A549 (cell line): ENCODE results near the gene SEMA3C. TPM values are rescaled to one million over a fixed set of nuclear protein-coding genes. Genes with fewer than 3 reads are reported as not detected.
A peak's percentile ranks its signal among the peaks of the same experiment; 100 is the strongest.

Experiments
- ATAC-seq, 2 experiments: fragments of 200-7000 bp in 1 of 2; fragments of >200 bp in 1 of 2; cut with Nextera tagmentation in 1 of 2; cut with Tn5 transposase in 1 of 2; 3 replicates each; pipeline versions ENCODE4 v1.8.0 to v1.9.1; 2018 to 2020; ENCODE audit warnings: mild to moderate bottlenecking in 1 of 2, moderate library complexity in 1 of 2
- CTCF ChIA-PET: fragments of 300-600 bp; sonication (Branson Sonifier 250); formaldehyde crosslinking; extraction: SDS; loops from one replicate; lab custom pipeline; 2021; ENCODE audit warnings: antibody characterized with exemption, inconsistent platforms; lab: Yijun Ruan, JAX
- POLR2A ChIA-PET: fragments of 350-600 bp; formaldehyde crosslinking; extraction: SDS; loops from one replicate; lab custom pipeline; 2021; ENCODE audit warnings: antibody characterized with exemption, inconsistent platforms; lab: Yijun Ruan, JAX
- DNase-seq, 2 experiments: peaks; one replicate each; pipeline versions ENCODE4 v3.0.0 to v3.0.0-alpha.2; 2011 to 2016; ENCODE audit warnings: low read depth in 1 of 2, low spot score in 1 of 2
- FAIRE-seq: peaks from 2 replicates; lab custom pipeline; 2011; peaks lifted over from hg19 to GRCh38; lab: Jason Lieb, UNC
- H3K27ac ChIP-seq, 2 experiments: fragments of >200 bp; sonication (Bioruptor Twin); formaldehyde crosslinking; 3 replicates each; pipeline ENCODE4 v1.5.1; 2016 to 2017
- H3K4me1 ChIP-seq: fragments of >200 bp; sonication (Bioruptor Twin); formaldehyde crosslinking; 3 replicates; pipeline ENCODE4 v1.6.1; 2016
- H3K4me2 ChIP-seq: fragments of >200 bp; sonication (Bioruptor Twin); formaldehyde crosslinking; 3 replicates; pipeline ENCODE4 v1.6.1; 2016
- H3K4me3 ChIP-seq: fragments of >200 bp; sonication (Bioruptor Twin); formaldehyde crosslinking; 3 replicates; pipeline ENCODE4 v1.5.1; 2016
- H3K9me3 ChIP-seq: fragments of >200 bp; sonication (Bioruptor Twin); formaldehyde crosslinking; 3 replicates; pipeline ENCODE4 v1.6.1; 2016
- BHLHE40 ChIP-seq: IDR thresholded peaks from 2 replicates; pipeline ENCODE4 v1.6.1; 2012; ENCODE audit warnings: low read depth, low read length, inconsistent platforms
- CBX2 ChIP-seq: fragments of 200-600 bp; sonication (generic); IDR thresholded peaks from 2 replicates; pipeline ENCODE4 v1.6.1; 2016; ENCODE audit warnings: low read depth, mild to moderate bottlenecking, borderline replicate concordance
- CEBPB ChIP-seq, 2 experiments: fragments of >200 bp in 1 of 2; sonication (Bioruptor Twin) in 1 of 2; formaldehyde crosslinking in 1 of 2; IDR thresholded peaks; 2 replicates each; pipeline ENCODE4 v1.6.1; 2012 to 2016
- CHD4 ChIP-seq: fragments of 200-600 bp; sonication (generic); IDR thresholded peaks from 2 replicates; pipeline ENCODE4 v1.6.1; 2016; ENCODE audit warnings: antibody characterized with exemption, mild to moderate bottlenecking, borderline replicate concordance
- EHF ChIP-seq: fragments of 250-450 bp; sonication (Bioruptor Pico); IDR thresholded peaks from 2 replicates; pipeline ENCODE4 v1.5.0; 2020; ENCODE audit warnings: mild to moderate bottlenecking
- EHMT2 ChIP-seq: fragments of 200-600 bp; sonication (generic); IDR thresholded peaks from 2 replicates; pipeline ENCODE4 v1.6.1; 2016; ENCODE audit warnings: antibody characterized with exemption, low read depth, mild to moderate bottlenecking, moderate library complexity
- EP300 ChIP-seq, 2 experiments: fragments of >200 bp; sonication (Bioruptor Twin); formaldehyde crosslinking; IDR thresholded peaks; 2 replicates in 1 of 2; 3 replicates in 1 of 2; pipeline ENCODE4 v1.6.1; 2016 to 2017
- FOSB ChIP-seq: fragments of 250-450 bp; sonication (Bioruptor Pico); IDR thresholded peaks from 2 replicates; pipeline ENCODE4 v1.5.0; 2020; ENCODE audit warnings: mild to moderate bottlenecking, moderate library complexity
- HOXA7 ChIP-seq: fragments of 250-450 bp; sonication (Bioruptor Pico); IDR thresholded peaks from 2 replicates; pipeline ENCODE4 v1.5.0; 2020; ENCODE audit warnings: mild to moderate bottlenecking, moderate library complexity
- HOXB5 ChIP-seq: fragments of 250-450 bp; sonication (Bioruptor Pico); IDR thresholded peaks from 2 replicates; pipeline ENCODE4 v1.5.0; 2020; ENCODE audit warnings: mild to moderate bottlenecking, moderate library complexity
- JUN ChIP-seq, 2 experiments: fragments of >200 bp; sonication (Bioruptor Twin); formaldehyde crosslinking; IDR thresholded peaks; 2 replicates in 1 of 2; 3 replicates in 1 of 2; pipeline ENCODE4 v1.6.1; 2016 to 2017
- KDM1A ChIP-seq: fragments of 200-600 bp; sonication (generic); IDR thresholded peaks from 2 replicates; pipeline ENCODE4 v1.6.1; 2016; ENCODE audit warnings: low read depth, mild to moderate bottlenecking
- MAFK ChIP-seq: fragments of 450-650 bp; IDR thresholded peaks from 2 replicates; pipeline ENCODE4 v1.6.1; 2014; ENCODE audit not compliant: partially characterized antibody
- NFE2L2 ChIP-seq: fragments of 150-350 bp; conservative IDR thresholded peaks from 2 replicates; pipeline ENCODE4 v1.6.1; 2014; ENCODE audit warnings: low read length
- NR3C1 ChIP-seq: fragments of >200 bp; sonication (Bioruptor Twin); formaldehyde crosslinking; IDR thresholded peaks from 3 replicates; pipeline ENCODE4 v1.6.1; 2017
- PBX3 ChIP-seq: IDR thresholded peaks from 2 replicates; pipeline ENCODE4 v1.6.1; 2012
- PHF8 ChIP-seq: fragments of 200-600 bp; sonication (generic); IDR thresholded peaks from 2 replicates; pipeline ENCODE4 v1.6.1; 2016; ENCODE audit warnings: low read depth, mild to moderate bottlenecking, antibody characterized with exemption, moderate library complexity, borderline replicate concordance
- POLR2A ChIP-seq: IDR thresholded peaks from 2 replicates; pipeline ENCODE4 v1.6.1; 2012; ENCODE audit warnings: mild to moderate bottlenecking, low read length
- RARB ChIP-seq: fragments of 250-450 bp; sonication (Bioruptor Pico); IDR thresholded peaks from 2 replicates; pipeline ENCODE4 v1.8.0; 2021; ENCODE audit warnings: mild to moderate bottlenecking, moderate library complexity
- RNF2 ChIP-seq: fragments of 200-600 bp; sonication (generic); IDR thresholded peaks from 2 replicates; pipeline ENCODE4 v1.6.1; 2016; ENCODE audit warnings: low read depth, mild to moderate bottlenecking, antibody characterized with exemption, moderate library complexity, borderline replicate concordance
- SMC3 ChIP-seq: fragments of >200 bp; sonication (Bioruptor Twin); formaldehyde crosslinking; IDR thresholded peaks from 3 replicates; pipeline ENCODE4 v1.6.1; 2018; ENCODE audit warnings: inconsistent platforms
- SREBF2 ChIP-seq: fragments of 450-650 bp; IDR thresholded peaks from 2 replicates; pipeline ENCODE4 v1.6.1; 2014; ENCODE audit warnings: mild to moderate bottlenecking, moderate library complexity
- TFCP2L1 ChIP-seq: fragments of 250-450 bp; sonication (Bioruptor Pico); IDR thresholded peaks from 2 replicates; pipeline ENCODE4 v1.5.0; 2021; ENCODE audit warnings: mild to moderate bottlenecking
- TP53 ChIP-seq: fragments of 250-450 bp; sonication (Bioruptor Pico); IDR thresholded peaks from 2 replicates; pipeline ENCODE4 v1.5.0; 2021; ENCODE audit warnings: mild to moderate bottlenecking, moderate library complexity
- ZNF302 ChIP-seq: fragments of 250-450 bp; sonication (Bioruptor Pico); IDR thresholded peaks from 2 replicates; pipeline ENCODE4 v1.9.0; 2021; ENCODE audit warnings: inconsistent platforms, mild to moderate bottlenecking, moderate library complexity
- WGBS: methylation state at CpG from one replicate; pipeline ENCODE4 v1.1.6; 2017; ENCODE audit errors: missing lambda C conversion rate; 5-methylcytosine and 5-hydroxymethylcytosine counted together
- polyA plus RNA-seq, 4 experiments: library from polyadenylated mRNA; depleted of rRNA in 3 of 4; stranded (reverse); fragments of >200 nt; fragmentation: RNase III in 1 of 4; extraction: RNeasy Plus Mini Kit Qiagen cat#74134 plus additional on column Dnase treatment in 1 of 4; gene quantifications; 2 replicates in 3 of 4; 3 replicates in 1 of 4; pipeline ENCODE4 v1.2.3, GENCODE V29; 2011 to 2017
- TF ChIP-seq, protein P1 (sequence below): IDR thresholded peaks from 2 replicates; pipeline ENCODE4 v1.6.1; 2012; ENCODE audit warnings: low read depth, borderline replicate concordance
- TF ChIP-seq, protein P2 (sequence below): fragments of >200 bp; sonication (Bioruptor Twin); formaldehyde crosslinking; IDR thresholded peaks from 3 replicates; pipeline ENCODE4 v1.5.1; 2016
- TF ChIP-seq, protein P3 (sequence below): fragments of >200 bp; sonication (Bioruptor Twin); formaldehyde crosslinking; IDR thresholded peaks from 2 replicates; pipeline ENCODE4 v1.6.1; 2016
- TF ChIP-seq, protein P4 (sequence below): fragments of 250-450 bp; sonication (Bioruptor Pico); IDR thresholded peaks from 2 replicates; pipeline ENCODE4 v1.5.0; 2021; ENCODE audit warnings: mild to moderate bottlenecking, moderate library complexity, borderline replicate concordance

SEMA3C gene
- polyA plus RNA-seq, 2 of the 4 experiments (the other 2 are of a cell fraction), result 78.1 to 212 TPM

GRCh38 chr7:80725181-80725611 is 193.7 kb downstream of the SEMA3C start:
- DNase-seq (no peak), ATAC-seq (no peak), FAIRE-seq (peak; percentile 73)
- TF ChIP-seq PHF8, result no peak
- no peak for TF ChIP-seq CBX2
- no peak for TF ChIP-seq SMC3
- TF ChIP-seq EHMT2, result no peak
- TF ChIP-seq, protein P1, sequence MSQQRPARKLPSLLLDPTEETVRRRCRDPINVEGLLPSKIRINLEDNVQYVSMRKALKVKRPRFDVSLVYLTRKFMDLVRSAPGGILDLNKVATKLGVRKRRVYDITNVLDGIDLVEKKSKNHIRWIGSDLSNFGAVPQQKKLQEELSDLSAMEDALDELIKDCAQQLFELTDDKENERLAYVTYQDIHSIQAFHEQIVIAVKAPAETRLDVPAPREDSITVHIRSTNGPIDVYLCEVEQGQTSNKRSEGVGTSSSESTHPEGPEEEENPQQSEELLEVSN, result no peak
- TF ChIP-seq, protein P2, sequence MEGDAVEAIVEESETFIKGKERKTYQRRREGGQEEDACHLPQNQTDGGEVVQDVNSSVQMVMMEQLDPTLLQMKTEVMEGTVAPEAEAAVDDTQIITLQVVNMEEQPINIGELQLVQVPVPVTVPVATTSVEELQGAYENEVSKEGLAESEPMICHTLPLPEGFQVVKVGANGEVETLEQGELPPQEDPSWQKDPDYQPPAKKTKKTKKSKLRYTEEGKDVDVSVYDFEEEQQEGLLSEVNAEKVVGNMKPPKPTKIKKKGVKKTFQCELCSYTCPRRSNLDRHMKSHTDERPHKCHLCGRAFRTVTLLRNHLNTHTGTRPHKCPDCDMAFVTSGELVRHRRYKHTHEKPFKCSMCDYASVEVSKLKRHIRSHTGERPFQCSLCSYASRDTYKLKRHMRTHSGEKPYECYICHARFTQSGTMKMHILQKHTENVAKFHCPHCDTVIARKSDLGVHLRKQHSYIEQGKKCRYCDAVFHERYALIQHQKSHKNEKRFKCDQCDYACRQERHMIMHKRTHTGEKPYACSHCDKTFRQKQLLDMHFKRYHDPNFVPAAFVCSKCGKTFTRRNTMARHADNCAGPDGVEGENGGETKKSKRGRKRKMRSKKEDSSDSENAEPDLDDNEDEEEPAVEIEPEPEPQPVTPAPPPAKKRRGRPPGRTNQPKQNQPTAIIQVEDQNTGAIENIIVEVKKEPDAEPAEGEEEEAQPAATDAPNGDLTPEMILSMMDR, result no peak
- no peak for TF ChIP-seq HOXB5 (CRISPR knock-in tag)
- no peak for TF ChIP-seq JUN (IDR thresholded peaks at IDR 0.05)
- H3K27ac ChIP-seq, result peak overlapping the region; percentile 96 to 98
- ChIA-PET POLR2A (no interaction called here), CTCF (interaction anchor here (1.0 kb wide), 1 partner anchor 10 kb away, joined by 3 read pairs; no protein-coding TSS in a partner anchor)
- no peak overlapping the region for H3K4me2 ChIP-seq
- WGBS, result 83% methylated on average over 4 of the region's 4 CpGs
- peaks cover 56% of the 10 kb centered on the region for H3K4me1 ChIP-seq
- no peaks in the 10 kb centered on the region for H3K9me3 ChIP-seq
- H3K4me3 ChIP-seq, result no peak overlapping the region

DNA sequence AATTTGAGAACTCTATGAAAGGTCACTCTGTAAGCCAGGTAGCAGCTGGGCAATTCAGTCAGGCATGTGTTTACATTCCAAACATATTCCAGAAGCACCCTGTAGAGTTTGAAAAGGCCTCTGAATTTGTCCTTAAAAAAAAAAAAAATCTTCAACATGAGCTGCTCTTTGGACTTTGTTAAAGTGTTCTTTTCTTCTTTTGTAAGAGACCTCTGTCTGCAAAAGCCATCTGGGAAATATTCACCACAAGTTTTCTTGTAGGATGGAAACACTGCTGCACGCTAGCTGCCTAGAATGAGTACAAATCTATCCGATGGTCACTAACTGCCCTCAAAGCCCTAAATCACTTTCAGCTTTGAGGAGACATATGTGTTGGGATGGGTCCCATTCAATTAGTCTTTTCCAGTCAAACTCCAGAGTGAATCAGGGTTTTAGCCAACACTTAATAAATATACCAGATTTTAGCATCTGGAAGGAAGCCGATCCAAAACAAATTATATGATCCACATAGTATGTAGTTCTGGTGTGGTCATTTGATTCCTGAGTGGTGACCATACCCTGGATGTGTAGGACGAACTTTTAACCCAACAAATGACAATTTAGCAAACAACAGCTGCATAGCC is 194.5 kb downstream of the SEMA3C start:
- Histone ChIP-seq H3K27ac (peak overlapping the region; percentile 96 to 98), H3K4me1 (peaks cover 53% of the 10 kb centered on the region), H3K4me2 (peak overlapping the region; percentile 80), H3K4me3 (no peak overlapping the region), H3K9me3 (0 out of 3 replicates have a peak, but pooled peaks cover under 1% of the 10 kb centered on the region)
- TF ChIP-seq CHD4, result no peak
- no peak for TF ChIP-seq PHF8
- TF ChIP-seq BHLHE40, result no peak
- TF ChIP-seq SREBF2, result no peak
- no peak for TF ChIP-seq CEBPB (IDR thresholded peaks at IDR 0.05)
- no peak for TF ChIP-seq CBX2
- TF ChIP-seq ZNF302 (CRISPR knock-in tag), result no peak
- TF ChIP-seq PBX3, result no peak
- TF ChIP-seq, protein P3, sequence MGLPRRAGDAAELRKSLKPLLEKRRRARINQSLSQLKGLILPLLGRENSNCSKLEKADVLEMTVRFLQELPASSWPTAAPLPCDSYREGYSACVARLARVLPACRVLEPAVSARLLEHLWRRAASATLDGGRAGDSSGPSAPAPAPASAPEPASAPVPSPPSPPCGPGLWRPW, result no peak
- TF ChIP-seq EHF (CRISPR knock-in tag), result no peak
- ChIA-PET CTCF (interaction anchor here (0.6 to 1.2 kb wide), 5 partner anchors 9 to 296 kb away, joined by 3 to 4 read pairs (median 3); no protein-coding TSS in a partner anchor), POLR2A (no interaction called here)
- FAIRE-seq (peak; percentile 18), ATAC-seq (no peak), DNase-seq (no peak)
- WGBS, result 57% methylated on average over 4 of the region's 4 CpGs

DNA sequence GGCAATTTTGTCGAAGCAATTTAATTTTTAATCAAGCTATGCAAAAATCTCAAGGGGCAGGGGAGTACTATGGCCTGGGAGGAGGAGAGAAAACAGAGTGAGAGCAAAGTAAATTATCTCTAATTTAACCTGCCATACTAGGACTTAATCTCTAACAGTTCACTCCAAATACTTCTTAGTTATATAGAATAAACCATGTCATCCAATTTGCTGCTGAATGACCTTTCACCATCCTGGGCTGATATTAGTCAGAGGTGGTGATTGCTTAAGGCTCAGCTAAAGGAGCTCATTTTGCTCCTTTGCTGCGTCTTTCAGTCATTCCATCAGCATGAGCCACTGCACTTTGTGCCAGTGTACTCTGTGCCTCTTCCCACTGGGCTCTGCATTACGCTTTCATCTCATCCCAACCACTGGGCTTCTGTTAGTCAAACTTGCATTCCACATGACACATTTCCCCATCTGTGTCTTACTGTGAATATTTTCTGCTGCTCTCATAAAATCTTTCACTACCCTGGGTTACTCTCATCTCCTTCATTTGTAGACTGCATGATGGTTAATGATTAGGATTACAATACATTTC is 196.1 kb downstream of the SEMA3C start:
- Histone ChIP-seq H3K4me1 (peaks cover 53% of the 10 kb centered on the region), H3K9me3 (0 out of 3 replicates have a peak, but pooled peaks cover 3% of the 10 kb centered on the region), H3K27ac (peak overlapping the region; percentile 96 to 98), H3K4me2 (peak overlapping the region; percentile 80), H3K4me3 (peak overlapping the region; percentile 3; the same call in 1 of the 3 replicates)
- WGBS, result 2% methylated on average over 3 of the region's 3 CpGs
- ATAC-seq (peak; percentile 98 to 99), DNase-seq (peak; percentile 83 to 98), FAIRE-seq (peak; percentile 100)
- POLR2A ChIA-PET, result interaction anchor here (0.6 to 1.6 kb wide), 6 partner anchors 19 to 235 kb away, joined by 3 to 10 read pairs (median 5); partner anchors contain the start of gene SEMA3C
- CTCF ChIA-PET, result interaction anchor here (1.0 to 1.3 kb wide), 4 partner anchors 9 to 294 kb away, joined by 3 to 8 read pairs (median 3); no protein-coding TSS in a partner anchor
- TF ChIP-seq, protein P4, sequence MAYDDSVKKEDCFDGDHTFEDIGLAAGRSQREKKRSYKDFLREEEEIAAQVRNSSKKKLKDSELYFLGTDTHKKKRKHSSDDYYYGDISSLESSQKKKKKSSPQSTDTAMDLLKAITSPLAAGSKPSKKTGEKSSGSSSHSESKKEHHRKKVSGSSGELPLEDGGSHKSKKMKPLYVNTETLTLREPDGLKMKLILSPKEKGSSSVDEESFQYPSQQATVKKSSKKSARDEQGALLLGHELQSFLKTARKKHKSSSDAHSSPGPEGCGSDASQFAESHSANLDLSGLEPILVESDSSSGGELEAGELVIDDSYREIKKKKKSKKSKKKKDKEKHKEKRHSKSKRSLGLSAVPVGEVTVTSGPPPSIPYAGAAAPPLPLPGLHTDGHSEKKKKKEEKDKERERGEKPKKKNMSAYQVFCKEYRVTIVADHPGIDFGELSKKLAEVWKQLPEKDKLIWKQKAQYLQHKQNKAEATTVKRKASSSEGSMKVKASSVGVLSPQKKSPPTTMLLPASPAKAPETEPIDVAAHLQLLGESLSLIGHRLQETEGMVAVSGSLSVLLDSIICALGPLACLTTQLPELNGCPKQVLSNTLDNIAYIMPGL, result no peak
- TF ChIP-seq RNF2, result no peak
- TF ChIP-seq FOSB (CRISPR knock-in tag), result no peak
- TF ChIP-seq HOXA7, result no peak
- TF ChIP-seq EP300 (IDR thresholded peaks at IDR 0.05), result peak; percentile 97 to 99
- TF ChIP-seq NR3C1, result no peak
- no peak for TF ChIP-seq KDM1A
- no peak for TF ChIP-seq POLR2A
- TF ChIP-seq MAFK, result peak; percentile 74
- no peak for TF ChIP-seq NFE2L2
- 0 out of 2 replicates have a peak, but pooled peaks have one; percentile 41 for TF ChIP-seq RARB (CRISPR knock-in tag)
- no peak for TF ChIP-seq TFCP2L1 (CRISPR knock-in tag)
- TF ChIP-seq TP53 (CRISPR knock-in tag), result no peak
